ENCODE data around the gene MIB1. TPM values are rescaled to one million over a fixed set of nuclear protein-coding genes. Genes with fewer than 3 reads are reported as not detected.

The MIB1 gene
- total RNA-seq, 1 experiment from 2014 or later = 56.1 TPM

DNA sequence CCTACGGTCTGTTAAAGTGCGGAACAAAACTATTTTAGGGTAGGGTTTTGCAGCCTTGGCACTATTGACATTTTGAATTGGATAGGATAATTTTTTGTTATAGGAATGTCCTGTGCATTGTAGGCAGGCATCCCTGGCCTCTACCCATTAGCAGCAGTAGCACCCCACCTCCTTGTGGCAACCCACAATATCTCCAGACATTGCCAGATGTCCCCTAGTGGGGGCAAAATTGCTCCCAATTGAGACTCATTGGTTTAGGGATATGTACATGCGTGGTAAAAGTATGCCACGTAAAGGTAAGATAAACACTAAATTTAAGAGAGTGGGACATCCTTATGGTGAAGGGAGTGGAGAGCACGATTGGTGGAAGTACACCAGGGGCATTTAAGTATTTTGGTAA, 4.6 kb downstream of the MIB1 start:
- intact Hi-C loops (cut with micrococcal nuclease) = no loop called here
- TF ChIP-seq EGR1 (IDR thresholded peaks at IDR 0.05; ENCODE audit: low read depth) = no peak
- no peak for TF ChIP-seq SRF (IDR thresholded peaks at IDR 0.05; ENCODE audit: low read depth)
- TF ChIP-seq CEBPB (IDR thresholded peaks at IDR 0.05; ENCODE audit: low read depth) = no peak
- TF ChIP-seq, protein P1, sequence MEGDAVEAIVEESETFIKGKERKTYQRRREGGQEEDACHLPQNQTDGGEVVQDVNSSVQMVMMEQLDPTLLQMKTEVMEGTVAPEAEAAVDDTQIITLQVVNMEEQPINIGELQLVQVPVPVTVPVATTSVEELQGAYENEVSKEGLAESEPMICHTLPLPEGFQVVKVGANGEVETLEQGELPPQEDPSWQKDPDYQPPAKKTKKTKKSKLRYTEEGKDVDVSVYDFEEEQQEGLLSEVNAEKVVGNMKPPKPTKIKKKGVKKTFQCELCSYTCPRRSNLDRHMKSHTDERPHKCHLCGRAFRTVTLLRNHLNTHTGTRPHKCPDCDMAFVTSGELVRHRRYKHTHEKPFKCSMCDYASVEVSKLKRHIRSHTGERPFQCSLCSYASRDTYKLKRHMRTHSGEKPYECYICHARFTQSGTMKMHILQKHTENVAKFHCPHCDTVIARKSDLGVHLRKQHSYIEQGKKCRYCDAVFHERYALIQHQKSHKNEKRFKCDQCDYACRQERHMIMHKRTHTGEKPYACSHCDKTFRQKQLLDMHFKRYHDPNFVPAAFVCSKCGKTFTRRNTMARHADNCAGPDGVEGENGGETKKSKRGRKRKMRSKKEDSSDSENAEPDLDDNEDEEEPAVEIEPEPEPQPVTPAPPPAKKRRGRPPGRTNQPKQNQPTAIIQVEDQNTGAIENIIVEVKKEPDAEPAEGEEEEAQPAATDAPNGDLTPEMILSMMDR (IDR thresholded peaks at IDR 0.05 in 2 of 3, conservative IDR thresholded peaks at IDR 0.05 in 1 of 3; ENCODE audit: borderline replicate concordance in 1 of 3, insufficient read depth in 1 of 3, low read depth in 2 of 3, low read length in 2 of 3) = peak in 2 of 3 experiments; percentile 25 to 36; a peak in 3 of 6 replicates
- no peak for TF ChIP-seq ZFX (IDR thresholded peaks at IDR 0.05)
- no peak overlapping the region for H3K9ac ChIP-seq (ENCODE audit: low read length)
- no peaks in the 10 kb centered on the region for H3K36me3 ChIP-seq (ENCODE audit: control insufficient read depth in 1 of 2, insufficient read depth in 2 of 2, low read length in 2 of 2)
- H3K27ac ChIP-seq (ENCODE audit: low read depth, low read length) = no peak overlapping the region
- no peak overlapping the region for H2AFZ ChIP-seq (ENCODE audit: low read depth, low read length, poor library complexity, severe bottlenecking)
- H3K4me2 ChIP-seq (ENCODE audit: low read length) = no peak overlapping the region
- H3K4me3 ChIP-seq (replicated peaks in 1 of 2; ENCODE audit: low read depth in 1 of 2, low read length in 2 of 2) = no peak overlapping the region
- peaks cover 67% of the 10 kb centered on the region for H3K79me2 ChIP-seq (ENCODE audit: insufficient read depth, low read length)
- RAD21 ChIA-PET (ENCODE audit: low non-redundant PET in 1 of 2, low total read pairs in 2 of 2, uncharacterized antibody in 2 of 2, unreplicated experiment in 2 of 2) = no interaction called here
- no TSS peak for BruUV-seq (replicated peaks)
- CTCF ChIA-PET = no interaction called here
- ATAC-seq (no peak), DNase-seq (ENCODE audit: low read depth, low spot score) (no peak)
- H4K20me1 ChIP-seq (ENCODE audit: insufficient read depth) = no peaks in the 10 kb centered on the region
- no peaks in the 10 kb centered on the region for H3K27me3 ChIP-seq (ENCODE audit: insufficient read depth, low read length)
- no peaks in the 10 kb centered on the region for H3K9me3 ChIP-seq (ENCODE audit: control insufficient read depth in 1 of 2, insufficient read depth in 1 of 2, low read depth in 1 of 2, low read length in 2 of 2)
- no peaks in the 10 kb centered on the region for H3K9me2 ChIP-seq (ENCODE audit: insufficient read depth)
- POLR2A ChIA-PET = no interaction called here
- H3K4me1 ChIP-seq (ENCODE audit: control insufficient read depth in 1 of 2, insufficient read depth in 2 of 2, low read length in 2 of 2) = peaks cover 6 to 14% of the 10 kb centered on the region in 2 experiments; a peak in 3 of 4 replicates

DNA sequence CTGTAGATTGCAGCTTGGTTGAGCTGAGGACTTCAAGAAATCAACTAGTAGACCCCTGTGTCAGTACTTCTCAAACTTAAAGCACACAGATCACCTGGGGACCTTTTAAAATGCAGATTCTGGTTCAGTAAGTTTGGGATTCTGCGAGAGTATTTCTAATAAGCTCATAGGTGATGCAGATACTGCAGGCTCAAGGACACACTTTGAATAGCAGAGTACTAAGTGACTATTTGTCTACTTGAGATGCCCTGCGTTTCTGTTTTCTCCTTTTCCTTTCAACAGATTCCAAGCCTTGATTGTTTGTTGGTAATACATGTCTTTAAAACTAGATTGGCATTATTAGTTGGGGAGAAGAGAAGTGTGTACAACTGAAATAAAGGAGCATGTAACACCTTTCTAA, 6.7 kb downstream of the MIB1 start:
- ChIA-PET RAD21 (ENCODE audit: low non-redundant PET in 1 of 2, low total read pairs in 2 of 2, uncharacterized antibody in 2 of 2, unreplicated experiment in 2 of 2) (no interaction called here), CTCF (interaction anchor here (0.6 kb wide), 1 partner anchor 135 kb away, joined by 4 read pairs; the partner anchor contains the start of gene SNRPD1), POLR2A (interaction anchor here (0.6 kb wide), 1 partner anchor 140 kb away, joined by 3 read pairs; no protein-coding TSS in a partner anchor)
- Histone ChIP-seq H3K9ac (ENCODE audit: low read length) (no peak overlapping the region), H4K20me1 (ENCODE audit: insufficient read depth) (no peaks in the 10 kb centered on the region), H2AFZ (ENCODE audit: low read depth, low read length, poor library complexity, severe bottlenecking) (no peak overlapping the region), H3K27me3 (ENCODE audit: insufficient read depth, low read length) (no peaks in the 10 kb centered on the region), H3K9me3 (ENCODE audit: control insufficient read depth in 1 of 2, insufficient read depth in 1 of 2, low read depth in 1 of 2, low read length in 2 of 2) (no peaks in the 10 kb centered on the region), H3K4me3 (replicated peaks in 1 of 2; ENCODE audit: low read depth in 1 of 2, low read length in 2 of 2) (no peak overlapping the region), H3K36me3 (ENCODE audit: control insufficient read depth in 1 of 2, insufficient read depth in 2 of 2, low read length in 2 of 2) (no peaks in the 10 kb centered on the region), H3K4me2 (ENCODE audit: low read length) (no peak overlapping the region), H3K9me2 (ENCODE audit: insufficient read depth) (no peaks in the 10 kb centered on the region), H3K4me1 (ENCODE audit: control insufficient read depth in 1 of 2, insufficient read depth in 2 of 2, low read length in 2 of 2) (peaks cover 6 to 8% of the 10 kb centered on the region in 2 experiments; a peak in 2 of 4 replicates), H3K27ac (ENCODE audit: low read depth, low read length) (no peak overlapping the region), H3K79me2 (ENCODE audit: insufficient read depth, low read length) (peaks cover 74% of the 10 kb centered on the region)
- DNase-seq (ENCODE audit: low read depth, low spot score) = no peak
- no peak for ATAC-seq
- BruUV-seq (replicated peaks) = no TSS peak
- TF ChIP-seq ZFX (IDR thresholded peaks at IDR 0.05) = no peak
- intact Hi-C loops (cut with micrococcal nuclease) = no loop called here

All from HCT116 (cell line).